Pancreas (tissue), 10 donors: Measurements from ENCODE around the gene CAPN8. TPM values are rescaled to one million over a fixed set of nuclear protein-coding genes. Genes with fewer than 3 reads are reported as not detected.
"Not testable (repeated sequence)": the region's sequence is repeated elsewhere in the genome, so short reads cannot be mapped to it uniquely, and the experiment has no call there.

Source experiments
- ATAC-seq, 4 donors: fragments of 200-7000 bp; cut with Tn5 transposase; one replicate each; pipeline versions ENCODE4 v1.8.0 to v1.9.1; 2020; ENCODE audit warnings: mild to moderate bottlenecking in 4 of 4, moderate library complexity in 4 of 4
- DNase-seq, 6 donors: peaks; one replicate each; pipeline ENCODE4 v3.0.0-alpha.2; 2020
- FAIRE-seq: peaks from 2 replicates; lab custom pipeline; 2012; peaks lifted over from hg19 to GRCh38; lab: Jason Lieb, UNC
- H3K27ac ChIP-seq, 4 donors: fragments of 200-600 bp; sonication (generic); 1 replicate in 3 of 4; 2 replicates in 1 of 4; pipeline versions ENCODE4 v1.5.0 to v1.8.0; 2020
- H3K27me3 ChIP-seq, 4 donors: fragments of 200-600 bp; one replicate each; pipeline ENCODE4 v1.8.0; 2021
- H3K36me3 ChIP-seq, 3 donors: fragments of 200-600 bp; sonication (generic) in 1 of 3; one replicate each; pipeline versions ENCODE4 v1.5.0 to v1.8.0; 2020 to 2021
- H3K4me1 ChIP-seq, 3 donors: fragments of 200-600 bp; one replicate each; pipeline ENCODE4 v1.8.0; 2021
- H3K4me3 ChIP-seq, 4 donors: fragments of 200-600 bp; sonication (generic) in 2 of 4; one replicate each; pipeline versions ENCODE4 v1.5.0 to v1.8.0; 2020 to 2021
- H3K9me3 ChIP-seq, 4 donors: fragments of 200-600 bp; one replicate each; pipeline ENCODE4 v1.8.0; 2021
- WGBS, 2 donors: extraction: QIAGEN DNeasy Blood & Tissue Kit; methylation state at CpG; one replicate each; pipeline ENCODE4 v1.1.7; 2013; 5-methylcytosine and 5-hydroxymethylcytosine counted together
- intact Hi-C, 3 donors: fragments of 100-400 bp; cut with DNase I; formaldehyde crosslinking; loops; one replicate each; pipeline versions ENCODE4 v1.11.1 to v1.14.2; 2022
- polyA plus RNA-seq, 2 donors: library from polyadenylated mRNA; stranded (reverse); fragments of 200-250 nt; gene quantifications; one replicate each; pipeline ENCODE4 v1.2.3, GENCODE V29; 2013
- total RNA-seq, 6 donors: library from RNA; stranded (reverse); fragmentation: NEBNext Ultra II Directional in 4 of 6; extraction: Animal tissue kit (Norgen Biotek cat#: 25700) in 4 of 6; gene quantifications; one replicate each; pipeline versions ENCODE4 v1.2.1 to v1.2.4, GENCODE V29; 2021 to 2023
- TF ChIP-seq, protein P1 (sequence below), 4 donors: fragments of 200-600 bp; sonication (generic) in 3 of 4; IDR thresholded peaks; one replicate each; pipeline versions ENCODE4 v1.5.0 to v1.8.0; 2021; ENCODE audit warnings: antibody characterized with exemption in 4 of 4
- donor health status: healthy with polysubstance abuse.
- donor health status: DM: no; HTN: no; CAD: no; lungs with moderate emphysema.
- donor health status: DM: no; HTN: no; CAD: no.
- donor health status: control.
- donor health status: control.
- donor health status: Bipolar disorder and iron deficiency.
- donor health status: DM: yes; HTN: yes; CAD: no.
- donor health status: DM: no; HTN: no; CAD: no.
- donor health status: DM: no; HTN: no; CAD: no.
- donor health status: DM: yes; HTN: yes; CAD: no.

The CAPN8 gene
- total and polyA plus RNA-seq, 8 donors, result 0.67 to 12.5 (median 1.9) TPM

DNA sequence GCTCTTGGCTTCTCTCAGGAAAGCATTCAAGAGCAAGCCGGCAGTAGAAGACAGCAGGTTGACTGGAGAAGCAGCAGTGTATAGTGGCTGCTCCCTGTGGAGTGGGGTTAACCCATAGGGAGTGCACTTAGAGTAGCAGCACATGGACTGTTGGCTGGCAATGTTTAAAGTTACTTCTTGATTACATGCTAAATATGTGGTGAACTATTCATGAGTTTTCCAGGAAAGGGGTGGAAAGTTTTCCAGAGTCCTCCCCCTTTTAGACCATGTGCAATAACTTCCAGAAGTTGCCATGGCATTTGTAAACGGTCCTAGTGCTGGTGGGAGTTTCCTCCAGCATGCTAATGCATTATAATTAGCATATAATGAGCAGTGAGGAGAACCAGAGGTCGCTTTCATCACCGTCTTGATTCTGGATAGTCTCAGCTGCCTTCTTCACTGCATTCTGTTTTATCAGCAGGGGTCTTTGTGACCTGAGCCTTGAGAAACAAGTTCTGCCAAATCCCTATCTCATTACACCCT is 140.5 kb downstream of the CAPN8 start:
- no peak for ATAC-seq
- WGBS, 2 donors, result 74 to 76% methylated on average over 4 of the region's 4 CpGs
- Histone ChIP-seq H3K4me3 (no peak overlapping the region), H3K27ac (no peak overlapping the region), H3K27me3 (no peaks in the 10 kb centered on the region), H3K36me3 (no peaks in the 10 kb centered on the region), H3K9me3 (no peaks in the 10 kb centered on the region), H3K4me1 (no peaks in the 10 kb centered on the region)
- no peak for DNase-seq
- TF ChIP-seq, protein P1, sequence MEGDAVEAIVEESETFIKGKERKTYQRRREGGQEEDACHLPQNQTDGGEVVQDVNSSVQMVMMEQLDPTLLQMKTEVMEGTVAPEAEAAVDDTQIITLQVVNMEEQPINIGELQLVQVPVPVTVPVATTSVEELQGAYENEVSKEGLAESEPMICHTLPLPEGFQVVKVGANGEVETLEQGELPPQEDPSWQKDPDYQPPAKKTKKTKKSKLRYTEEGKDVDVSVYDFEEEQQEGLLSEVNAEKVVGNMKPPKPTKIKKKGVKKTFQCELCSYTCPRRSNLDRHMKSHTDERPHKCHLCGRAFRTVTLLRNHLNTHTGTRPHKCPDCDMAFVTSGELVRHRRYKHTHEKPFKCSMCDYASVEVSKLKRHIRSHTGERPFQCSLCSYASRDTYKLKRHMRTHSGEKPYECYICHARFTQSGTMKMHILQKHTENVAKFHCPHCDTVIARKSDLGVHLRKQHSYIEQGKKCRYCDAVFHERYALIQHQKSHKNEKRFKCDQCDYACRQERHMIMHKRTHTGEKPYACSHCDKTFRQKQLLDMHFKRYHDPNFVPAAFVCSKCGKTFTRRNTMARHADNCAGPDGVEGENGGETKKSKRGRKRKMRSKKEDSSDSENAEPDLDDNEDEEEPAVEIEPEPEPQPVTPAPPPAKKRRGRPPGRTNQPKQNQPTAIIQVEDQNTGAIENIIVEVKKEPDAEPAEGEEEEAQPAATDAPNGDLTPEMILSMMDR (IDR thresholded peaks at IDR 0.05), result no peak
- intact Hi-C loops, result no loop called here
- FAIRE-seq, result no peak

DNA sequence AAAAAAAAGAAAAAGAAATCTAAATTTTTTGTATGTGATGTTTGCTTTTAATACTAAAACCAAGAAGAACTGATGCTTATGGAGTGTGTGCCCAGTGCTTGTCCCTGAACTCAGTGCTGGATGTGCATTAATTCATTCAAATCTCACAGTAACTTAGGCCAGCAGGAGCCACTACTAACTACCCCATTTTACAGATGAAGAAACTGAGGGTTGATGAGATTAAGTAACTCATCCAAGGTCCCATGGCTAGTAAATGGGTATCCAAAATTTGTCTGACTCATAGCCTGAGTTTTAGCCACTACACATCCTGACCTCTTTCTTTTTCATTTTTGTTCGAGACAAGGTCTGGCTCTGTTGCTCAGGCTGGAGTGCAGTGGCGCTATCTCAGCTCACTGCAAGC is 144.4 kb downstream of the CAPN8 start:
- H3K4me3 ChIP-seq, result no peak overlapping the region
- intact Hi-C loops, result no loop called here
- 97 to 100% methylated on average over 2 of the region's 2 CpGs for WGBS, 2 donors
- FAIRE-seq (no peak), ATAC-seq (no peak), DNase-seq (no peak)
- H3K27me3 ChIP-seq, result no peaks in the 10 kb centered on the region
- no peak overlapping the region for H3K27ac ChIP-seq
- no peaks in the 10 kb centered on the region for H3K36me3 ChIP-seq
- H3K9me3 ChIP-seq, result no peaks in the 10 kb centered on the region
- TF ChIP-seq, protein P1 (IDR thresholded peaks at IDR 0.05), result no peak
- H3K4me1 ChIP-seq, result no peaks in the 10 kb centered on the region

DNA sequence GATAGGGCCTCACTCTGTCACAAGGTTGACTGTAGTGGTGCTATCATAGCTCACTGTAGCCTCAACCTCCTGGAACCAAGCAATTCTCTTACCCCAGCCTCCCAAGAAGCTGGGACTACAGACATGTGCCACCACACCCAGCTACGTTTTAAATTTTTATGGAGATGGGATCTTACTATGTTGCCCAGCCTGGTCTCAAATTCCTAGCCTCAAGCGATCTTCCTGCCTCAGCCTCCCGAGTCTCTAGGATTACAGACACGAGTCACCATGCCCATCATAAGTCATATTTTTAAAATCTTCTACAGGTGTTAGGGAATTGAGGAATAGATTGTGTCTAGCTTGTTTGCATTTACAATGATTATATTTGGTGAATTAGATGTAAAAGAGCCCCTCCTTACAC is 145.3 kb downstream of the CAPN8 start:
- no peaks in the 10 kb centered on the region for H3K27me3 ChIP-seq
- intact Hi-C loops, result no loop called here
- H3K36me3 ChIP-seq, result no peaks in the 10 kb centered on the region
- TF ChIP-seq, protein P1 (IDR thresholded peaks at IDR 0.05), result no peak
- no peaks in the 10 kb centered on the region for H3K9me3 ChIP-seq
- ATAC-seq, result no peak
- no peak overlapping the region for H3K4me3 ChIP-seq
- H3K27ac ChIP-seq, result no peak overlapping the region
- H3K4me1 ChIP-seq, result no peaks in the 10 kb centered on the region
- FAIRE-seq, result no peak
- DNase-seq, result no peak
- WGBS, 2 donors, result 85 to 91% methylated on average over 4 of the region's 4 CpGs

DNA sequence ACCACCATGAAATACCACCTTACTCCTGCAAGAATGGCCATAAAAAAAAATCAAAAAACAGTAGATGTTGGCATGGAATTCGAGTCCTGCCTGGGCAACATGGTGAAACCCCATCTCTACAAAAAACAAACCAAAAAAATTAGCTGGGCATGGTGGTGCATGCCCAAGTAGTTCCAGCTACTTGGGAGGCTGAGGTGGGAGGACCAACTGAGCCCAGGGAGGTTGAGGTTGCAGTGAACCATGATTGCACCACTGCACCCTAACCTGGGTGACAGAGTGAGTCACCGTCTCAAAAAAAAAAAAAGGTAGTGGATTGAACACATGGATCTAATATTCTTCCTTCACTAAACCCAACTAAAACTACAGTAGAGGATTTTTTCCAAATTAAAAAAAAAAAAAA is 146.4 kb downstream of the CAPN8 start:
- intact Hi-C loops, result no loop called here
- no peaks in the 10 kb centered on the region for H3K4me1 ChIP-seq
- DNase-seq (no peak), FAIRE-seq (no peak), ATAC-seq (no peak)
- WGBS, 2 donors, result 83 to 96% methylated on average over 2 of the region's 2 CpGs
- no peak overlapping the region for H3K4me3 ChIP-seq
- TF ChIP-seq, protein P1 (IDR thresholded peaks at IDR 0.05), result no peak
- H3K36me3 ChIP-seq, result no peaks in the 10 kb centered on the region
- no peaks in the 10 kb centered on the region for H3K9me3 ChIP-seq
- no peak overlapping the region for H3K27ac ChIP-seq
- H3K27me3 ChIP-seq, result no peaks in the 10 kb centered on the region

DNA sequence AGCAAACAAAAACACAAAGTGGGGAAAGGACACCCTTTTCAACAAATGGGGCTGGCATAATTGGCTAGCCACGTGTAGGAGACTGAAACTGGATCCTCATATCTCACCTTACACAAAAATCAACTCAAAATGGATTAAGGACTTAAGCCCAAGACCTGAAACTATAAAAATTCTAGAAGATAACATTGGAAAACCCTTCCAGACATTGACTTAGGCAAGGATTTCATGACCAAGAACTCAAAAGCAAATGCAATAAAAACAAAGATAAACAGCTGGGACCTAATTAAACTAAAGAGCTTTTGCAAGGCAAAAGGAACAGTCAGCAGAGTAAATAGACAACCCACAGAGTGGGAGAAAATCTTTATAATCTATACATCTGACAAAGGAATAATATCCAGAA is 146.9 kb downstream of the CAPN8 start:
- ATAC-seq, result not testable (repeated sequence)
- WGBS, 2 donors, result 65 to 67% methylated on average over 1 of the region's 1 CpG

More for the DNA sequence above, 146.9 kb downstream of the CAPN8 start:
- H3K9me3 ChIP-seq, H3K36me3 ChIP-seq, intact Hi-C loops, DNase-seq, H3K4me1 ChIP-seq, H3K27ac ChIP-seq, H3K4me3 ChIP-seq, FAIRE-seq, H3K27me3 ChIP-seq: not testable (repeated sequence)
